Stimulated activated CD8-positive, alpha-beta memory T cell treated with anti-CD3 and anti-CD28 coated beads, Interleukin-7, amount 100 ng/mL, for 24 hours (primary cell): Measurements from ENCODE around the gene ARHGAP26.
"Not testable (repeated sequence)": the region's sequence is repeated elsewhere in the genome, so short reads cannot be mapped to it uniquely, and the experiment has no call there.

Experiments used
- DNase-seq: peaks from one replicate; pipeline ENCODE4 v3.0.0-alpha.2; 2020; ENCODE audit warnings: low read depth

Gene ARHGAP26

GRCh38 chr5:142935014-142935413, 164.8 kb downstream of the ARHGAP26 start:
- DNase-seq, result no peak

GRCh38 chr5:142937374-142937773, 167.2 kb downstream of the ARHGAP26 start:
- DNase-seq, result no peak

DNA sequence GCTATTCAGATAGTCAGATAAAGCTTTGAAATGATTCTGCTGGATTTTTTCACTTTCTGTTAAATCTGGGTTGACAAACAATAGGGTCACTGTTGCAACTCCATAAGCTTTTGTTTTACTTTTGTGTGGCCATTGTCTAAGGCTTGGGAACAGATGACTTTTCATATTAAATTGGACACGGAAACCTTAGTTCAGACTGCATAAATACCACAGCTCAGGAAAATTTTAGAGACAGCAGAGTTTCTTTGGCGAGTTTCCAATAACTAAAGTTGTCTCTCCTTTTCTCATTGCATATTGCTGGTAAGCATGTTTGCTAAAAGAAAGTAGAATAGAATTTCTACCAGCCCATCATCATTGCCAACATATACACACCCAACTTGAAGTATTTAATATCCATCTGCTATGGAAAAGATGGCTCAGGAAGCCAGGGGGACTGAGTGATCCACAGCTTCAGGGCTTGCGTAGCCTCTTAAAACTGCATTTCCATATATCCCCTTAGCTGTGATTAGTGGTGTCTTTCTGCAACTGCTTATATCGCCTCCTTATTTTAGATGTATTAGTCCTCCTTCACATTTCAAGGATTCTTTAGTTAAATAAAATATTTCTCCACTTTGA, 168.2 kb downstream of the ARHGAP26 start:
- DNase-seq, result no peak

DNA sequence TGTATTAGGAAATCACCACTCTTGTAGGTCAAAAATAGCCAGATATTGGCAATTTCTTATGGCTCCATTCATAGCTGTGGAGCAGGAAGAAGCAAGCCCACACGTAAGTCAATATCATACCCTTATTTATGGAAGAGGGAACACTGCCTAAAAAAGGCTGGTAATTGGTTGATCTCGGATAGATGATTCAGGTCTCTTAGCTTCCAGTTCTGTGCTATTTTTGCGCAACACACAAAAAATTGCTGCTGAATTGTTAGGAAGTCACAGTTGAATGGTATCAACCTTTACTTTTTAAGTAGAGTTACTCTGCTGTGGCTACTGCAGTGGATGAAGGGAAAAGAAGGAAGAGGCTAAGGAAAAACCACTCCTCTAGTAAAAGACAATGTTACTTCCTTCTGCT, 168.8 kb downstream of the ARHGAP26 start:
- DNase-seq, result no peak

GRCh38 chr5:142939884-142940283, 169.7 kb downstream of the ARHGAP26 start:
- no peak for DNase-seq

DNA sequence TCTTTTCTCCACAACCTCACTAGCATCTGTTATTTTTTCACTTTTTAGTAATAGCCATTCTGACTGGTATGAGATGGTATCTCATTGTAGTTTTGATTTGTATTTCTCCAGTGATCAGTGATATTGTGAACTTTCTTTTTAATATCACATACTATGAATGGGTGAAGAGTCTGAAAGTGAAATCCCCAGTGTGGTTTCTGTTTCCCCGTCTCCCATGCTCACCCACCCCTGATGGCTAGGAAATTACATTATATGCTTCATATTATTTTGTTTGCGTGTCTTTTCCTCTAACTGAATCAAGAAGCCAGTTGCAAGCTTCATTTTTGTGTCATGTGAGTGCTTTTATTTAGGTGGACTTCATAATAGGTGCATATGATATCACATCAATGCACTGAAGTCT, 171.1 kb downstream of the ARHGAP26 start:
- no peak for DNase-seq

GRCh38 chr5:142942901-142943300, 172.7 kb downstream of the ARHGAP26 start:
- no peak for DNase-seq

- DNase-seq, result no peak
Observed at GRCh38 chr5:142944140-142944539, 174.0 kb downstream of the ARHGAP26 start.

DNA sequence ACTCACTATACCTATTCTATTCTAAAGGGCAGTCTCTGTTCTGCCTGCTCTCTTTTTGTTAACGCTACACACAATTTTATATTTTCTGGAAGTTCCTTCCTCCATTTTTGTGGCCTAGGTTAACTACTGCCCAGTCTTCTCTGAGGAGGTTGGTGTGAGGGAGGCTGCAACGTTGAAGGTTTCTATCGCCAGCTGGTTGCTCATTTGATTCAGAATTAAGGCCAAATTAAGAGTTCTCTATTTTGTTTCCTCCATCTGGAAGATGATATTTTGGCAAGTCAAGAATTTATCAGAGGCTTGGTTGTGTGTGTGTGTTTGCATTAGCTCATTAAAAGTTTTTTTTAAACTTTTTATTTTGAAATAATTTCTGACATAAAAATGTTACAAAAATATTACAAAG, 175.1 kb downstream of the ARHGAP26 start:
- DNase-seq, result no peak

DNA sequence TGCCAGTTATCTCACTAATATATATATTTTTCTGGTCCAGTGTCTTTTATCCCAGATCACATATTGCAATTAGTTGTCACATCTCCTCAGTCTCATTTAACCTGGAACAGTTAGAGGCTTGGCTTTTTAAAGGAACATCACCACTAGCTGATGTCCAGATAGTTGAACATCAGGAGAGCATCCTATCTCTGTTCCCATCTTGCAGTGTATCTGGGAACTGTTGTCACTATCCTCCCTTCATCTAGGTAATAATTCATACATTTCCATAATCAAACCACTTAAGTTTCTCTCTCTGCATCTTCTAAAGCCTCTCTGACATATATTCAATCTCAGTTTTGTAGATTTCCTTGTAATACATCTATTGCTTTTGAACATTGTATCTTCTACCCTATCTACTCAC, 175.7 kb downstream of the ARHGAP26 start:
- DNase-seq, result no peak

- no peak for DNase-seq
Observed at GRCh38 chr5:142946547-142947426, 176.6 kb downstream of the ARHGAP26 start.

DNA sequence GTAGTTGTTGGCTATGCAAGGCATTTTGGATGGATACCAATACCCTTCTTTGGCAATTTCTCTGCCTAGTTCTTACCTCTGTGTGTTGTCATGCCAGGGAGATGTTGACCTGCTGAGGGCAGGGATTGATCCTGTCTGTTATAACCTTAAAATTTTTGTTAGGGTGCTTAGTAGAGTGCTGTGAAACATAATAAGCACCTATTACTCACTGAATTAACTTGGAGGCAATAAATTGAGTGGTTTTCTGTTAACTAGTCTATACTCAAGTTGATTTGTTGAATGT, 177.2 kb downstream of the ARHGAP26 start:
- DNase-seq, result no peak

- DNase-seq, result no peak
Observed at GRCh38 chr5:142952229-142952628, 182.1 kb downstream of the ARHGAP26 start.

- DNase-seq, result not testable (repeated sequence)
Observed at GRCh38 chr5:142952871-142953270, 182.7 kb downstream of the ARHGAP26 start.

DNA sequence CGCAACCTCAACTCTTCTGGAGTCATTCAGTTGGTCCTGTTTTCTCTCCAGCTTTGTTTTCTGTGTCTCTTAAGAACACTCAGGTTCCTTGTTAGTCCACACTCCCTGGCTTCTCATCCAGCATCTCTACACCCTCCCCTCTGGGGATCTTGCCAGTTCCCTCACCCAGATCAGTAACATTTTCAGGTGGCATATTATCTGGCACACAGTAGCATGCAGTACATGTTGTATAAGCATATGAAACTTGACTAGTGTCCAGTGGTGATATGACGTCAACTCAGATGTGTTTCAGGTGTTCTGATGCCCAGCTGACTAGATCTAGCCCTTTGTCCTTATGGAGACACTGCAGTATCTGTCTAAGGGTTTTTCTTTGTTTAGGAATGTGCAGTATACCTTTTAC, 184.3 kb downstream of the ARHGAP26 start:
- DNase-seq, result no peak

DNA sequence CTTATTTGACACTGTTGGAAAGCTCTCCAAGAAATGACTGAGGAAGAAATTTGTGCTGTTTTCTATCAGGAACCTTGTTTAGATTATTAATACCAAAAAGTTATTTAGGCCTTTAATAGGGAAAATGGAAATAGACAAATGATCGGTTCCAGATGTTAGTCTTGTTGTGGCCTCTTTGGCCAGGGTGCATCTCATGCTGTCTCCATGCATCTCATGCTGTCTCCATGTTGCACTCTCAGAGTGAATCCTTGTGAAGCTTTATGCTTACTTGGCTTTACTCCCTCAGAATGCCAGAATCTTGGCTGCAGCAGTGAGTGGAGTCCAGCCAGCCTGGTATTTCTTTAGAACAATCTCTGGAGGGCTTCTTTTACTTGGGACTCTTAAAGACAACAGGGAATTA, 185.5 kb downstream of the ARHGAP26 start:
- no peak for DNase-seq

GRCh38 chr5:142957528-142957927, 187.4 kb downstream of the ARHGAP26 start:
- no peak for DNase-seq

DNA sequence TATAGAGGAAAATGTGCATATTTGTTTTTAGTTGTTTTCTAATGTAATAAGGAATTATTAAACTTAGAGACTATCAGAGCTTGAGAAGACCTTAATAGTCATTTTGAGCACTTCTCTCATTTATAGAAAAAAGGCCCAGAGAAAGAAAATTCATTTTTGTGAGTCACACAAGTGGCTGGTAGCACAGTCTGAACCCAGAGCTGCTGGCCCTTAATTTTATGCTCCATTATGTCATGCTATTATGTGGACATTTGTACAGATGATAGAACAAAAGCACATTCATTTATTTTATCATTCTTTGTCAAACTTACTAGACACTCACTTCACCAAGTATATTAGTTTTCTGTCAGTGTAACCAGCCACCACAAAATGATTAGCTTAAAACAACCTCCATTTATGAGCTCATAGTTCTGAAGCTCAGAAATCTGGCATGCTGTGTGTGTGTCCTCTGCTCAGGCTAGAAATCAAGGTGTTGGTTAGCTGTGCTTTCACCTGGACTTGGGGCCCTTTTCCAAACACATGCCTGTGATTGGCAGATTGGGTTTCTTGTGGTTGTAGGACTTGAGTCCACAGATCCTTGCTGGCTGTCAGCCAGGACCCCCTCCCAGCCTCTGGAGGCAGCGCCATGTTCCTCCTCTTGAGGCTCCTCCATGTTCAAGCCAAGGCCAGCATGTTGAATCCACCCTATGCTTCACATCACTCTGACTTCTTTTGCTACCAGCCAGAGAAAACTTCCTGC, 188.9 kb downstream of the ARHGAP26 start:
- DNase-seq, result no peak

DNA sequence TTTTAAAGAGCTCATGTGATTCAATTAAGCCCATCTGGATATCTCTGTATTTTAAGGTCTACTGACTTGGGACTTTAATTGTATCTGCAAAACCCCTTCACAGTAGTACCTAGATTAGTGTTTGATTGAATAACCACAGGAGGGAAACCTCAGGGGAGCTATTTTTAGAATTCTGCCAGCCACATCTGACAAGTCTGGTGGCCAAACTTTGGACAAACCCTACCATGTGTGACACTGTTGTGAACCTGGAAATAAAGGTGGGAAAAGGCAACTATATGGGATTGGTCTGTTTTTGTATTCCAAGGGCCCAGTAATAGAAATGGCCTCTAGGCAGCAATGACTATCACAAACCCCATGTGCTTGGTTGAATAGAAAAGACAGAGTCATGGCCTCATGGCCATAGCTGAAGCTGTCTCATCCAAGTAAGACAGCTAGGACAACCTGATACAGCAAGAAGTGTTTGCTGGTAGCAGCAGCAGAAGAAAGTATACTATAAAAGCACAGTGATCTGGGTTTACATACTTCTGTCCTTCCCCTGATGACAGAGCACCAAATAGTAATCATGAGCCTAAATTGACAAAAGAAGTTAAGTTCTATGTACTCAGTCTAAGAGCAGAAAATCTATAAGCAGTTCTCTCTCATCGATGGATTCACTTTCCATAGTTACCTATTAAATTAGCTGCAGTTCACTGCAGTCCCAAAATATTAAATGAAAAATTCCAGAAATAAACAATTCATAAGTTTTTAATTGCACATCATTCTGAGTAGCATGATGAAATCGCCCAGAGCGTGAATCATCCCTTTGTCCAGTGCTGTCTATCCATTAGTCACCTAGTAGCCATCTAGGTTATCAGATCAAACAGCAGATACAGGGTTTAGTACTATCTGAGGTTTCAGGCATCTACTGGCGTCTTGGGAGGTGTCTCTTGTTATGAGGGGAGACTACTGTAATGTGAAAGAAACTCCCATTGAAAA, 189.8 kb downstream of the ARHGAP26 start:
- no peak for DNase-seq

- DNase-seq, result no peak
Observed at GRCh38 chr5:142961440-142962173, 191.4 kb downstream of the ARHGAP26 start.

DNA sequence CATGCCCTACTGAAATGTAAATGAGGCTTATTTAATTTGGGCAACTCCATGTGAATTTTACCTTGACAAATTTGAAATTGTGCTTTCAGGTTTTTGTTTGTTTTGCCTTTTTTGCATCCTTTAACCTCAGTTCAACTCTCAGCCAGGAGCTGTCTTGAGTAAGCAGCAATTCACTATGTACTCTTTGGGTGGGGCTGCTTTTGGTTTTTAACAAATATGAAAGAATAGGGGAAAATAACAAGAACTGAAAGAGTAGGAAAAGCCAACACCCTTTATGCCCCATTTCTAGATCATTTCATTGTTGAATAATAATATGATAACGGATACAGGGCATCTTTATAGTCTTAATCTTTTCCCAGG, 192.0 kb downstream of the ARHGAP26 start:
- no peak for DNase-seq
